A673 (cell line): Measurements from ENCODE around the gene SGK1.

ENCODE experiments used
- CTCF ChIP-seq: fragments of 300-800, 200-600 bp; sonication (generic); conservative IDR thresholded peaks from 2 replicates; pipeline ENCODE4 v1.5.1; 2017; ENCODE audit warnings: low read depth, mild to moderate bottlenecking, antibody characterized with exemption, low read length, moderate library complexity, mixed read lengths
- EZH2 ChIP-seq: fragments of 200-600 bp; sonication (generic); IDR thresholded peaks from 2 replicates; pipeline ENCODE4 v1.6.1; 2017; ENCODE audit warnings: borderline replicate concordance, low read depth, mild to moderate bottlenecking, mixed read lengths, antibody characterized with exemption, low read length; ENCODE audit not compliant: poor library complexity, severe bottlenecking

- TF ChIP-seq CTCF (no peak), EZH2 (no peak)
These were observed 6.2 kb upstream of the SGK1 start for GRCh38 chr6:134324141-134324540.
